Epithelial cell of esophagus (primary cell): Measurements from ENCODE around the gene KIDINS220.

Experiments
- DNase-seq: peaks from one replicate; pipeline ENCODE4 v3.0.0; 2010; ENCODE audit warnings: low read depth
- H3K4me3 ChIP-seq: 2 replicates; pipeline ENCODE4 v1.5.1; 2011; ENCODE audit warnings: mild to moderate bottlenecking, low read length, control low read depth
- TF ChIP-seq, protein P1 (sequence below): IDR thresholded peaks from 2 replicates; pipeline ENCODE4 v1.5.1; 2011; ENCODE audit warnings: low read depth, mild to moderate bottlenecking, low read length, control low read depth, inconsistent platforms; ENCODE audit not compliant: insufficient read depth; ENCODE audit errors: missing control alignments

Gene KIDINS220

DNA sequence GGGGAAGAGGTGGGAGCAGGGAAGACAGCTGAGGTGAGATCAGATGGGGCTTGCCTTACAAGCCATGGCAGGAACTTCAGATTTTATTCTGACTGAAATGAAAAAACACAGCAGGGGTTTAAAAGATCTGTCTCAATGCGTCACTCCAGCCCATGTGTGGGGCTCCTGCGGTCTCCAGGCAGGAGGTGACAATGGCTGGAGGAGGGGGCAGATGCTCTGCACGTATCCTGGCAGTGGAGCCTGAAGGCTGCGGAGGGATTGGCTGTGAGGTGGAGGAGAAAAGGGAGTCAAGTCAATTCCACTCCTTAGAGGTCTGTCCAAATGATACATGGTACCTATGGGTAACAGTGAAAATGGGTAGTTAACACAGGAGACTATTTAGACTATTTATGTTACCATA is 40.5 kb upstream of the KIDINS220 start:
- no peak overlapping the region for H3K4me3 ChIP-seq
- TF ChIP-seq, protein P1, sequence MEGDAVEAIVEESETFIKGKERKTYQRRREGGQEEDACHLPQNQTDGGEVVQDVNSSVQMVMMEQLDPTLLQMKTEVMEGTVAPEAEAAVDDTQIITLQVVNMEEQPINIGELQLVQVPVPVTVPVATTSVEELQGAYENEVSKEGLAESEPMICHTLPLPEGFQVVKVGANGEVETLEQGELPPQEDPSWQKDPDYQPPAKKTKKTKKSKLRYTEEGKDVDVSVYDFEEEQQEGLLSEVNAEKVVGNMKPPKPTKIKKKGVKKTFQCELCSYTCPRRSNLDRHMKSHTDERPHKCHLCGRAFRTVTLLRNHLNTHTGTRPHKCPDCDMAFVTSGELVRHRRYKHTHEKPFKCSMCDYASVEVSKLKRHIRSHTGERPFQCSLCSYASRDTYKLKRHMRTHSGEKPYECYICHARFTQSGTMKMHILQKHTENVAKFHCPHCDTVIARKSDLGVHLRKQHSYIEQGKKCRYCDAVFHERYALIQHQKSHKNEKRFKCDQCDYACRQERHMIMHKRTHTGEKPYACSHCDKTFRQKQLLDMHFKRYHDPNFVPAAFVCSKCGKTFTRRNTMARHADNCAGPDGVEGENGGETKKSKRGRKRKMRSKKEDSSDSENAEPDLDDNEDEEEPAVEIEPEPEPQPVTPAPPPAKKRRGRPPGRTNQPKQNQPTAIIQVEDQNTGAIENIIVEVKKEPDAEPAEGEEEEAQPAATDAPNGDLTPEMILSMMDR: no peak
- no peak for DNase-seq

DNA sequence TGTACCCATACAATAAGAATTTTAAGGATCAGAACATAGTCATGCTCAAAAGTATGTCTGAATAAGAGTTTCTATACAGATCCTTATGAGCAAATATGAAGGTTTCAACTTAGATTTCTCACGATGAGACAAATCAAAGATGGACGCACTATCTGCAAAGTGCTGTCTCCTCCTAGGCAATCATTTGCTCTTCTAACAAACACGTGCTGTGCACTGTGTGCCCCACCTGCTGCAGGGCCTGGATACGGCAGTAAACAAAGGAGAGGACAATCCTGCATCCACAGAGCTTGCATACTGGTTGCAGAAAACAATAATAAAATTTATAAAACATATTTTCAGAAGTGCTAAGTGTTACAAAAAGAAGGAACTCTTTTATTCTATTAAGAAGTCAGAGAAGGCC is 39.9 kb upstream of the KIDINS220 start:
- TF ChIP-seq, protein P1: no peak
- no peak overlapping the region for H3K4me3 ChIP-seq
- no peak for DNase-seq

DNA sequence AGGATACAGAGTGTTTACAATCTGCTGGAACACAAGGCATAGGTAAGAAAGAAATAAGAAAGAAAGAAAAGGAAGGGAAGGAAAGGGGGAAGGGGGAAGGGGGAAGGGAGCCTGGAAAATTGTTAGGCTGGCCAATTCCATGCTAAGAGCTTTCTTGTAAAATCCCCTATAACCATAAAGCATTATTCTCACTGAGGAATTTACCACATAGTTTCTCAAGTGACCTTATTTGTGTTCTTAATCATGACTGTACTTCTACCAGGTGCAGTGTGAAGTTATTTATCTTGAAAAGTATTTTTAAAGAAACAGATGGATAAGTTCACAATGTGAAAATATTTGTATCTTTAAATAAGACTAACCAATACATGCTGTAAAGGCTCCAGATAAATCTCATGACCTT is 39.2 kb upstream of the KIDINS220 start:
- DNase-seq: no peak
- H3K4me3 ChIP-seq: no peak overlapping the region
- TF ChIP-seq, protein P1: no peak

DNA sequence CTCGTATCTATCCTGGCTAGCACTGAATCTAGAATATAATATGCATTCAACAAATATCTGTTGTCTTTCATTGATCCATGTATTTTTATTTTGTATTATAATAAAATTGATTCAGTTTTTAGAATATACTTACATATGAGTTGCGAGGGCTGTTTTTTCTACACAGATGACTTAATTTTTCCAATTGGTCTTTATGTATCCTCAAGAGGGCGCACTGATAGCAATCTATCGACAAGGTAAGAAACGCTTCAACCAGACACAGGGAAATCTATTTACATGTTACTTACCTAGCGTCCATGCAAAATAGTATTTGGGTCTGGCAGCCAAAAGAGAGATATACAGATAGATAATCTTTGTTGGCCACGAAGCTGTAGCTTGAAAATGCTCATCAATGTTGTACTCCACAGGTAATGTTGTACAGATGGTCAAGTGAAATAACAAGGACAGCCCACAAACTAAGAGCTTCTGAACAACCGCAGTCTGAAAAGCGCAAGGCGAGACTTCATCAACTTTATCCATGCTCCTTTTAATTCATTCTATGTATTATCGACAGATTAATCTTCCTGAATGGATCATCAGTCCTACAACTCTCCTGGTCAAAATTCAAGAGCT is 35.5 kb upstream of the KIDINS220 start:
- peak; percentile 68 for DNase-seq
- no peak overlapping the region for H3K4me3 ChIP-seq
- TF ChIP-seq, protein P1: peak; percentile 62

DNA sequence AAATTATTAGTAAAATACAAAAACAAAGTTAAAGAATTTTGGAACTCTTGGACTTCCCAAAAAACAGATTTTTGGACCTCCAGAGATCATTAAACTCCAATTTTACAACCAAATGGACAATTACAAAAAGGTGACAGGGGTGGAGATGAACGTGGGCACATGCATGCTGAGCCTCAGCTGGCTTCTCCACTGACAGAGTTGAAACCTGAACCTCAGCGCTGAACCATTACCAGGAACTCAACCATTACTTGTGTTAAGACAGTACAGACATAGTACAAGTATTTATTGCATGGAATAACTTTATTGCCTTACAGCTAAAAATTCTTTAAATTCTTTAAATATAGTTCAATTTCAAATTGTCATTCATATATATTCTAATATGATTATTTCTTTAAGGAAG is 33.0 kb upstream of the KIDINS220 start:
- TF ChIP-seq, protein P1: no peak
- DNase-seq: no peak
- H3K4me3 ChIP-seq: no peak overlapping the region

DNA sequence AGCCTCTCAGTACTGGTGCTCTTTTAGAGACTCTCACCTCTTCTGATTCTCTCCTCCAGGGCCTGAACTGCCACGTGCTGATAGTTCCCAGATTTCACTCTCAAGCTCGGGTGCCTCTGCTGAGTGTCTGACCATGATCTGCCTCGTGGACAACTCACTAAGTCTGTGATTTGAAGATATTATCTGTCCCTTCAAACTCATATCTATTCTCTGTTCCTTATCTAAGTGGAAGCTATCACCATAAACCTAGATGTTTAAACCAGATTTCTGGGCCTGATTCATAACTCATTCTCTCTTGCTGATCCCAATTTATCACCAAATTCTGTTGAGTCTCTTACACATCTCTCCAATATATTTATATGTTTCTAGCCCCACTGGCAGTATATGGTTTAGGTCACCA is 29.9 kb upstream of the KIDINS220 start:
- DNase-seq: no peak
- TF ChIP-seq, protein P1: no peak
- no peak overlapping the region for H3K4me3 ChIP-seq

DNA sequence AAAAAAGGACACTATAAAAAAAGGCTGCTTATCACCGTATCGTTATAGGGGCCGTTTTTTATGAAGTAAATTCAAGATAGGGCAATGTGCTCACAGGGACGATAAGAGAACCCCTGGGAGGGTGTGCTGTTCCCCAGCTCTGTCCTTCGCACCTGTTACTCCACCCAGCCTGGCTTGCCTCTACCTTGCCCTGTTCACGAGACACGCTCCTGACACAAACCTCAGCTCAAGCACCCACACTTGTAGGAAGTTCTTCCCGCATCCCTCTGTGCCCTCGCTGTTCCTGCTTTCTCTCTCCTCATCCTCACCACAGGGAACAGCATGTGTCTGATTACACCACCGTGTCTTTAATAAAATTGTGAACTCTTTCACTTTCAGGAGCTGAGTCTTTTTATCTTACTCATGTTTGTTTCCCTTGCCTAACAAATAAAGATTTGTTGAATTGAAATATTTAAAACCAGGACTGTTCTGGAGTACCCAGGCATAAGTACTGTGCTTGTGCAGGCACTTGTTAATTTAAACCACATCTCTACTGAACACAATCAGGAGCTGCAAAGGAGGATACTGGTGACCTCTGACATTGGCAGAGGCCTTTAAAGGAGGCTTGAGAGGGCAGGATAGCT is 26.0 kb upstream of the KIDINS220 start:
- no peak overlapping the region for H3K4me3 ChIP-seq
- TF ChIP-seq, protein P1: no peak
- no peak for DNase-seq
